Ishikawa (cell line): Measurements from ENCODE around the gene SERTM2.

ENCODE experiments used
- CEBPB ChIP-seq: IDR thresholded peaks from 2 replicates; pipeline ENCODE4 v1.6.1; 2012
- CREB1 ChIP-seq: IDR thresholded peaks from 2 replicates; pipeline ENCODE4 v1.6.1; 2012; ENCODE audit warnings: low read depth
- EP300 ChIP-seq: IDR thresholded peaks from 2 replicates; pipeline ENCODE4 v1.6.1; 2012; ENCODE audit warnings: borderline replicate concordance
- MAX ChIP-seq: IDR thresholded peaks from 2 replicates; pipeline ENCODE4 v1.6.1; 2012
- RAD21 ChIP-seq: IDR thresholded peaks from 2 replicates; pipeline ENCODE4 v1.6.1; 2012; ENCODE audit warnings: low read depth
- TAF1 ChIP-seq: IDR thresholded peaks from 2 replicates; pipeline ENCODE4 v1.6.1; 2012; ENCODE audit warnings: low read depth, mild to moderate bottlenecking
- YY1 ChIP-seq: IDR thresholded peaks from 2 replicates; pipeline ENCODE4 v1.6.1; 2012; ENCODE audit warnings: low read depth

GRCh38 chrX:111492085-111492484 is 19.4 kb upstream of the SERTM2 start:
- no peak for TF ChIP-seq TAF1
- TF ChIP-seq RAD21 = no peak
- TF ChIP-seq YY1 = no peak
- TF ChIP-seq CREB1 = no peak
- no peak for TF ChIP-seq MAX
- no peak for TF ChIP-seq EP300
- no peak for TF ChIP-seq CEBPB
